ENCODE measurements around the gene DCTN2. TPM values are rescaled to one million over a fixed set of nuclear protein-coding genes. Genes with fewer than 3 reads are reported as not detected.

Gene DCTN2
- total RNA-seq, 1 donor from 2014 or later, result 103 TPM

- Mint-ChIP-seq H3K4me3 (peak overlapping the region; percentile 95), H3K4me1 (peaks cover 21% of the 10 kb centered on the region), H3K27me3 (ENCODE audit: low read depth) (no peaks in the 10 kb centered on the region), H3K27ac (no peak overlapping the region), H3K36me3 (peaks cover 10% of the 10 kb centered on the region), H3K9me3 (no peaks in the 10 kb centered on the region)
- TF ChIP-seq, protein P1, sequence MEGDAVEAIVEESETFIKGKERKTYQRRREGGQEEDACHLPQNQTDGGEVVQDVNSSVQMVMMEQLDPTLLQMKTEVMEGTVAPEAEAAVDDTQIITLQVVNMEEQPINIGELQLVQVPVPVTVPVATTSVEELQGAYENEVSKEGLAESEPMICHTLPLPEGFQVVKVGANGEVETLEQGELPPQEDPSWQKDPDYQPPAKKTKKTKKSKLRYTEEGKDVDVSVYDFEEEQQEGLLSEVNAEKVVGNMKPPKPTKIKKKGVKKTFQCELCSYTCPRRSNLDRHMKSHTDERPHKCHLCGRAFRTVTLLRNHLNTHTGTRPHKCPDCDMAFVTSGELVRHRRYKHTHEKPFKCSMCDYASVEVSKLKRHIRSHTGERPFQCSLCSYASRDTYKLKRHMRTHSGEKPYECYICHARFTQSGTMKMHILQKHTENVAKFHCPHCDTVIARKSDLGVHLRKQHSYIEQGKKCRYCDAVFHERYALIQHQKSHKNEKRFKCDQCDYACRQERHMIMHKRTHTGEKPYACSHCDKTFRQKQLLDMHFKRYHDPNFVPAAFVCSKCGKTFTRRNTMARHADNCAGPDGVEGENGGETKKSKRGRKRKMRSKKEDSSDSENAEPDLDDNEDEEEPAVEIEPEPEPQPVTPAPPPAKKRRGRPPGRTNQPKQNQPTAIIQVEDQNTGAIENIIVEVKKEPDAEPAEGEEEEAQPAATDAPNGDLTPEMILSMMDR (IDR thresholded peaks at IDR 0.05; ENCODE audit: unreplicated experiment), result no peak
- no peak for DNase-seq (ENCODE audit: low spot score in 2 of 2, unreplicated experiment in 2 of 2)
Observed at GRCh38 chr12:57487055-57487596, 59.9 kb downstream of the DCTN2 start.

GRCh38 chr12:57485695-57486094 lies 61.3 kb downstream of the DCTN2 start:
- no peaks in the 10 kb centered on the region for H3K9me3 Mint-ChIP-seq
- TF ChIP-seq, protein P1 (IDR thresholded peaks at IDR 0.05; ENCODE audit: unreplicated experiment), result no peak
- H3K4me1 Mint-ChIP-seq, result peaks cover 21% of the 10 kb centered on the region
- DNase-seq (ENCODE audit: low spot score in 2 of 2, unreplicated experiment in 2 of 2), result no peak
- H3K4me3 Mint-ChIP-seq, result no peak overlapping the region
- H3K27ac Mint-ChIP-seq, result peak overlapping the region; percentile 62
- H3K36me3 Mint-ChIP-seq, result peaks cover 3% of the 10 kb centered on the region
- peaks cover 9% of the 10 kb centered on the region for H3K27me3 Mint-ChIP-seq (ENCODE audit: low read depth)

DNA sequence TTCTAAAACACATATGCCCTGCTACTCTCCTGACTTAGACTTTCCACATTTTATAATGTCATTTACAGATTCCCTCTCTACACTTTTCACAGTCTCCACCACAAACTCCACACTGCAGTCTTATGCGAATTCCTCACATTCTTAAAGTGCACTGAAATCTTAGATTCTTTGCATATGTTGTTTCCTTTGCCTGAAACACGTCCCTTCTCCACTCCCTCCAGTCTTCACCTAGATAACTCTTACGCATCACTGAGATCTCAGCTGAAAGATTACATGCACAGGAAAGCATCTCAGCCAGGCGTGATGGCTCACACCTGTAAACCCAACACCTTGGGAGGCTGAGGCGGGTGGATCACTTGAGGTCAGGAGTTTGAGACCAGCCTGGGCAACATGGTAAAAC lies 63.5 kb downstream of the DCTN2 start:
- peaks cover 29% of the 10 kb centered on the region for H3K27me3 Mint-ChIP-seq (ENCODE audit: low read depth)
- H3K9me3 Mint-ChIP-seq, result no peaks in the 10 kb centered on the region
- H3K4me1 Mint-ChIP-seq, result peaks cover 12% of the 10 kb centered on the region
- H3K27ac Mint-ChIP-seq, result peak overlapping the region; percentile 67
- DNase-seq (ENCODE audit: low spot score in 2 of 2, unreplicated experiment in 2 of 2), result no peak
- TF ChIP-seq, protein P1 (IDR thresholded peaks at IDR 0.05; ENCODE audit: unreplicated experiment), result no peak
- H3K36me3 Mint-ChIP-seq, result no peaks in the 10 kb centered on the region
- no peak overlapping the region for H3K4me3 Mint-ChIP-seq

GRCh38 chr12:57481671-57482070 lies 65.3 kb downstream of the DCTN2 start:
- TF ChIP-seq, protein P1 (IDR thresholded peaks at IDR 0.05; ENCODE audit: unreplicated experiment), result no peak
- Mint-ChIP-seq H3K4me3 (no peak overlapping the region), H3K9me3 (no peaks in the 10 kb centered on the region), H3K4me1 (peaks cover 15% of the 10 kb centered on the region), H3K27ac (no peak overlapping the region), H3K36me3 (no peaks in the 10 kb centered on the region), H3K27me3 (ENCODE audit: low read depth) (peaks cover 47% of the 10 kb centered on the region)
- DNase-seq (ENCODE audit: low spot score in 2 of 2, unreplicated experiment in 2 of 2), result no peak

Small RNAs within 50 kb of the gene (microRNA-seq; reads per million reads assigned to microRNA genes)
- gene MIR616 (not detected), gene MIR6758 (1.8 reads per million)

Other genes starting within 250 kb of the DCTN2 start
- 95.5 to 111 TPM (median 109 TPM) in 3 replicates for gene R3HDM2, start 116.1 kb downstream of the DCTN2 start, total RNA-seq
- gene INHBC, start 112.4 kb downstream of the DCTN2 start, total RNA-seq, result 0.24 to 0.32 TPM (median 0.31 TPM) in 3 replicates
- 0.09 TPM in 1 of 3 replicates, not detected in the others for gene INHBE, start 91.9 kb downstream of the DCTN2 start, total RNA-seq
- 6.0 to 10.1 TPM (median 8.4 TPM) in 3 replicates for gene GLI1, start 87.4 kb downstream of the DCTN2 start, total RNA-seq
- gene ARHGAP9, start 67.3 kb downstream of the DCTN2 start, total RNA-seq, result 0.90 to 1.1 TPM in 2 of 3 replicates, not detected in the other
- gene MARS1, start 59.1 kb downstream of the DCTN2 start, total RNA-seq, result 163 to 192 TPM (median 177 TPM) in 3 replicates
- gene DDIT3, start 26.7 kb downstream of the DCTN2 start, total RNA-seq, result 15.6 to 18.6 TPM (median 17.2 TPM) in 3 replicates
- gene MBD6, start 24.4 kb downstream of the DCTN2 start, total RNA-seq, result 113 to 121 TPM (median 118 TPM) in 3 replicates
- gene KIF5A, start 2.9 kb upstream of the DCTN2 start, total RNA-seq, result 0.40 to 0.69 TPM (median 0.59 TPM) in 3 replicates
- gene PIP4K2C, start 44.0 kb upstream of the DCTN2 start, total RNA-seq, result 23.4 to 24.2 TPM (median 23.7 TPM) in 3 replicates
- gene DTX3, start 57.6 kb upstream of the DCTN2 start, total RNA-seq, result 88.3 to 93.6 TPM (median 90.0 TPM) in 3 replicates
- 60.4 to 65.0 TPM (median 62.4 TPM) in 3 replicates for gene ARHGEF25, start 64.2 kb upstream of the DCTN2 start, total RNA-seq
- 0.34 to 0.78 TPM (median 0.35 TPM) in 3 replicates for gene B4GALNT1, start 86.0 kb upstream of the DCTN2 start, total RNA-seq
- 160 to 167 TPM (median 166 TPM) in 3 replicates for gene OS9, start 146.9 kb upstream of the DCTN2 start, total RNA-seq
- gene AGAP2, start 191.6 kb upstream of the DCTN2 start, total RNA-seq, result 2.0 to 2.8 TPM (median 2.2 TPM) in 3 replicates
- gene TSPAN31, start 197.8 kb upstream of the DCTN2 start, total RNA-seq, result 33.2 to 35.2 TPM (median 34.6 TPM) in 3 replicates
- gene CDK4, start 205.1 kb upstream of the DCTN2 start, total RNA-seq, result 171 to 177 TPM (median 175 TPM) in 3 replicates
- gene MARCHF9, start 207.9 kb upstream of the DCTN2 start, total RNA-seq, result 11.0 to 13.2 TPM (median 12.7 TPM) in 3 replicates
- gene CYP27B1, start 219.9 kb upstream of the DCTN2 start, total RNA-seq, result 3.3 to 4.7 TPM (median 4.0 TPM) in 3 replicates
- 31.3 to 32.3 TPM (median 32.1 TPM) in 3 replicates for gene METTL1, start 224.9 kb upstream of the DCTN2 start, total RNA-seq
- gene EEF1AKMT3, start 225.4 kb upstream of the DCTN2 start, total RNA-seq, result 8.7 to 10.5 TPM (median 10.5 TPM) in 3 replicates
- 23.4 to 31.6 TPM (median 26.2 TPM) in 3 replicates for gene TSFM, start 235.6 kb upstream of the DCTN2 start, total RNA-seq

Data from mesothelial cell of epicardium (in vitro differentiated cells).